ENCODE measurements around the gene CMSS1. TPM values are rescaled to one million over a fixed set of nuclear protein-coding genes. Genes with fewer than 3 reads are reported as not detected.

CMSS1 gene
- total RNA-seq, 1 experiment from 2014 or later = 70.6 TPM

DNA sequence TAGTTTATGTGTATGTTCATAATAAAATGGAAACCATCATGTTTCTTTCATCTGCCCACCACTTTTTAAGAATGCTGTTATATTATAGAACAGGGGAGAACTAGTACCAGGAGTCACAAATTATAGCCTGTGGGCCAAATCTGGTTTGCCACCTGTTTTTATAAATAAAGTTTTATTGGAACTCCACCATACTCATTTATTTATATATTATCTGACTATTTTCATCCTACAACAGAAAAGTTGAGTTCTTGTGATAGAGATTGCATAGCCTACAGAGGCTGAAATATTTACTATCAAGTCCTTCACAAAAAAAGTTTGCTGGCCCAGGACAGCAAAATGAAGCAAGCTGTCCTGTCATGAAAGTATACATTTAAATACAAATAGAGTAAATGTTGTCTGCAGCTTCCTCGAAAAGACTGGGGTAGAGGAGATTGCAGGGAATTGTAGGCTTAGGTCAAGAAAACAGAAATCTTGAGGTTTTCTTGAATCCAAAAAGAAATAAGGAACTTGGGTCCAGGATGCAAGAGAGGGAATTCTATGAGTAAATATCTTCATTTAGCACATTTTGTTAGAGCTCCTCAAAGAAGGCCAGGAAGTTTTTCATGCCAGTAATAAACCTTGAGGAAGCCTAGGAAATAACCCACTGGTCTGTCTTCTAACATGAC is 255.5 kb downstream of the CMSS1 start:
- POLR2A ChIA-PET = no interaction called here
- Mint-ChIP-seq H3K4me3 (no peak overlapping the region), H3K27ac (peak overlapping the region; percentile 97), H3K9me3 (no peaks in the 10 kb centered on the region), H3K36me3 (no peaks in the 10 kb centered on the region), H3K4me1 (peaks cover 52% of the 10 kb centered on the region), H3K27me3 (ENCODE audit: low read depth) (no peaks in the 10 kb centered on the region)
- ATAC-seq (no peak), DNase-seq (ENCODE audit: low spot score) (no peak)
- CTCF ChIA-PET = interaction anchor here (1.5 to 1.6 kb wide), 2 partner anchors 17 to 181 kb away, joined by 10 to 11 read pairs; no protein-coding TSS in a partner anchor
- TF ChIP-seq ZNF121 (CRISPR knock-in tag; IDR thresholded peaks at IDR 0.05) = no peak
- TF ChIP-seq, protein P1, sequence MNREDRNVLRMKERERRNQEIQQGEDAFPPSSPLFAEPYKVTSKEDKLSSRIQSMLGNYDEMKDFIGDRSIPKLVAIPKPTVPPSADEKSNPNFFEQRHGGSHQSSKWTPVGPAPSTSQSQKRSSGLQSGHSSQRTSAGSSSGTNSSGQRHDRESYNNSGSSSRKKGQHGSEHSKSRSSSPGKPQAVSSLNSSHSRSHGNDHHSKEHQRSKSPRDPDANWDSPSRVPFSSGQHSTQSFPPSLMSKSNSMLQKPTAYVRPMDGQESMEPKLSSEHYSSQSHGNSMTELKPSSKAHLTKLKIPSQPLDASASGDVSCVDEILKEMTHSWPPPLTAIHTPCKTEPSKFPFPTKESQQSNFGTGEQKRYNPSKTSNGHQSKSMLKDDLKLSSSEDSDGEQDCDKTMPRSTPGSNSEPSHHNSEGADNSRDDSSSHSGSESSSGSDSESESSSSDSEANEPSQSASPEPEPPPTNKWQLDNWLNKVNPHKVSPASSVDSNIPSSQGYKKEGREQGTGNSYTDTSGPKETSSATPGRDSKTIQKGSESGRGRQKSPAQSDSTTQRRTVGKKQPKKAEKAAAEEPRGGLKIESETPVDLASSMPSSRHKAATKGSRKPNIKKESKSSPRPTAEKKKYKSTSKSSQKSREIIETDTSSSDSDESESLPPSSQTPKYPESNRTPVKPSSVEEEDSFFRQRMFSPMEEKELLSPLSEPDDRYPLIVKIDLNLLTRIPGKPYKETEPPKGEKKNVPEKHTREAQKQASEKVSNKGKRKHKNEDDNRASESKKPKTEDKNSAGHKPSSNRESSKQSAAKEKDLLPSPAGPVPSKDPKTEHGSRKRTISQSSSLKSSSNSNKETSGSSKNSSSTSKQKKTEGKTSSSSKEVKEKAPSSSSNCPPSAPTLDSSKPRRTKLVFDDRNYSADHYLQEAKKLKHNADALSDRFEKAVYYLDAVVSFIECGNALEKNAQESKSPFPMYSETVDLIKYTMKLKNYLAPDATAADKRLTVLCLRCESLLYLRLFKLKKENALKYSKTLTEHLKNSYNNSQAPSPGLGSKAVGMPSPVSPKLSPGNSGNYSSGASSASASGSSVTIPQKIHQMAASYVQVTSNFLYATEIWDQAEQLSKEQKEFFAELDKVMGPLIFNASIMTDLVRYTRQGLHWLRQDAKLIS (CRISPR knock-in tag; IDR thresholded peaks at IDR 0.05; ENCODE audit: borderline replicate concordance) = no peak
- no peak for TF ChIP-seq JUN (CRISPR knock-in tag; IDR thresholded peaks at IDR 0.05)
- no peak for TF ChIP-seq FOXP1 (CRISPR knock-in tag; IDR thresholded peaks at IDR 0.05; ENCODE audit: borderline replicate concordance)
- TF ChIP-seq TCF7 (CRISPR knock-in tag; IDR thresholded peaks at IDR 0.05; ENCODE audit: low read depth) = no peak
- TF ChIP-seq CBFB (CRISPR knock-in tag; IDR thresholded peaks at IDR 0.05; ENCODE audit: low read depth) = no peak
- no peak for TF ChIP-seq ZNF219 (CRISPR knock-in tag; IDR thresholded peaks at IDR 0.05; ENCODE audit: borderline replicate concordance)
- TF ChIP-seq PRRX2 (CRISPR knock-in tag; IDR thresholded peaks at IDR 0.05) = no peak
- TF ChIP-seq ATF6 (CRISPR knock-in tag; IDR thresholded peaks at IDR 0.05) = no peak
- no peak for TF ChIP-seq NR3C1 (CRISPR knock-in tag; conservative IDR thresholded peaks at IDR 0.05; ENCODE audit: low read depth)
- TF ChIP-seq, protein P2, sequence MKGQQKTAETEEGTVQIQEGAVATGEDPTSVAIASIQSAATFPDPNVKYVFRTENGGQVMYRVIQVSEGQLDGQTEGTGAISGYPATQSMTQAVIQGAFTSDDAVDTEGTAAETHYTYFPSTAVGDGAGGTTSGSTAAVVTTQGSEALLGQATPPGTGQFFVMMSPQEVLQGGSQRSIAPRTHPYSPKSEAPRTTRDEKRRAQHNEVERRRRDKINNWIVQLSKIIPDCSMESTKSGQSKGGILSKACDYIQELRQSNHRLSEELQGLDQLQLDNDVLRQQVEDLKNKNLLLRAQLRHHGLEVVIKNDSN (CRISPR knock-in tag; IDR thresholded peaks at IDR 0.05) = no peak
- TF ChIP-seq AR (CRISPR knock-in tag; IDR thresholded peaks at IDR 0.05) = no peak
- no peak for TF ChIP-seq ZMAT4 (CRISPR knock-in tag; IDR thresholded peaks at IDR 0.05)
- no peak for TF ChIP-seq TP53 (CRISPR knock-in tag; IDR thresholded peaks at IDR 0.05)
- TF ChIP-seq, protein P3, sequence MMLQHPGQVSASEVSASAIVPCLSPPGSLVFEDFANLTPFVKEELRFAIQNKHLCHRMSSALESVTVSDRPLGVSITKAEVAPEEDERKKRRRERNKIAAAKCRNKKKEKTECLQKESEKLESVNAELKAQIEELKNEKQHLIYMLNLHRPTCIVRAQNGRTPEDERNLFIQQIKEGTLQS (CRISPR knock-in tag; conservative IDR thresholded peaks at IDR 0.05) = no peak
- no peak for TF ChIP-seq ATF2 (CRISPR knock-in tag; IDR thresholded peaks at IDR 0.05; ENCODE audit: borderline replicate concordance, low read depth)
- no peak for TF ChIP-seq ZNF281 (CRISPR knock-in tag; IDR thresholded peaks at IDR 0.05)
- no peak for TF ChIP-seq GRHL2 (CRISPR knock-in tag; IDR thresholded peaks at IDR 0.05; ENCODE audit: insufficient replicate concordance, severe bottlenecking)
- TF ChIP-seq SMAD4 (CRISPR knock-in tag; IDR thresholded peaks at IDR 0.05) = no peak
- no peak for TF ChIP-seq MAX (CRISPR knock-in tag; IDR thresholded peaks at IDR 0.05)
